K562 (cell line): ENCODE measurements around the gene STK11. TPM values are rescaled to one million over a fixed set of nuclear protein-coding genes. Genes with fewer than 3 reads are reported as not detected.

ENCODE experiments used
- ATF1 ChIP-seq, 2 experiments: fragments of 450-650 bp in 1 of 2; IDR thresholded peaks; 2 replicates each; pipeline ENCODE4 v1.6.1; 2016; ENCODE audit warnings: missing compliant biosample characterization in 1 of 2, missing genetic modification characterization in 1 of 2
- ETV1 ChIP-seq: fragments of 450-650 bp; conservative IDR thresholded peaks from 2 replicates; pipeline ENCODE4 v1.6.1; 2016; ENCODE audit warnings: missing genetic modification characterization, control low read depth, low read depth, missing compliant biosample characterization
- GTF2A2 ChIP-seq: IDR thresholded peaks from 2 replicates; pipeline ENCODE4 v1.6.1; 2016; ENCODE audit warnings: mild to moderate bottlenecking, missing genetic modification characterization, missing compliant biosample characterization
- ILK ChIP-seq: fragments of 450-650 bp; IDR thresholded peaks from 2 replicates; pipeline ENCODE4 v1.6.1; 2016; ENCODE audit warnings: missing genetic modification characterization, low read depth, mild to moderate bottlenecking, missing compliant biosample characterization, moderate library complexity, borderline replicate concordance
- MCM2 ChIP-seq: fragments of 450-650 bp; IDR thresholded peaks from 2 replicates; pipeline ENCODE4 v1.6.1; 2017; ENCODE audit warnings: low read depth, mild to moderate bottlenecking
- MYC ChIP-seq, 2 experiments: fragments of 250-450 bp in 1 of 2; sonication (Bioruptor Pico) in 1 of 2; IDR thresholded peaks; 2 replicates each; pipeline versions ENCODE4 v1.5.1 to v1.6.1; 2012 to 2021; ENCODE audit warnings: low read depth in 2 of 2, borderline replicate concordance in 1 of 2, improper control_type of control experiment in 1 of 2, low read length in 1 of 2, mild to moderate bottlenecking in 1 of 2, moderate library complexity in 1 of 2
- POLR2A ChIP-seq: fragments of 450-650 bp; conservative IDR thresholded peaks from 2 replicates; pipeline ENCODE4 v1.6.1; 2016
- TBP ChIP-seq: optimal IDR thresholded peaks from 2 replicates; pipeline ENCODE3; 2011; ENCODE audit warnings: low read depth, low read length, improper control_type of control experiment
- U2AF2 ChIP-seq: fragments of 200-400 bp; formaldehyde crosslinking; optimal IDR thresholded peaks from 2 replicates; pipeline ENCODE3; 2017; ENCODE audit warnings: low read depth, mild to moderate bottlenecking, low read length
- polyA plus RNA-seq, 8 experiments: library from polyadenylated mRNA; depleted of rRNA in 4 of 8; stranded (reverse) in 5 of 8; unstranded in 3 of 8; fragments of >200 nt; fragmentation: Nextera tagmentation in 2 of 8; fragmentation: Illumina TruSeq in 1 of 8; extraction: Ambion mirVana in 2 of 8; extraction: Trizol in 1 of 8; gene quantifications; 2 replicates each; pipeline versions ENCODE4 v1.2.1 to v1.2.3, GENCODE V29; 2011 to 2014; ENCODE audit warnings: inconsistent platforms in 1 of 8, missing spikeins in 1 of 8
- total RNA-seq, 7 experiments: library from RNA; depleted of rRNA in 6 of 7; stranded (reverse); fragments of >200 nt in 6 of 7; fragmentation: Illumina TruSeq in 2 of 7; extraction: Trizol in 2 of 7; gene quantifications; 2 replicates each; pipeline versions ENCODE4 v1.2.1 to v1.2.3, GENCODE V29; 2011 to 2021; ENCODE audit warnings: low replicate concordance in 1 of 7
- TF ChIP-seq, protein P1 (sequence below): fragments of 250-450 bp; sonication (Bioruptor Pico); IDR thresholded peaks from 2 replicates; pipeline ENCODE4 v1.8.0; 2022; ENCODE audit warnings: inconsistent platforms
- TF ChIP-seq, protein P2 (sequence below): fragments of 250-450 bp; sonication (Bioruptor Pico); IDR thresholded peaks from 2 replicates; pipeline ENCODE4 v1.4.0; 2020; ENCODE audit warnings: mild to moderate bottlenecking, moderate library complexity
- TF ChIP-seq, protein P3 (sequence below): fragments of 450-650 bp; IDR thresholded peaks from 2 replicates; pipeline ENCODE4 v1.6.1; 2016; ENCODE audit warnings: mild to moderate bottlenecking, moderate library complexity

STK11 gene
- total and polyA plus RNA-seq, 9 of the 15 experiments (the other 6 are each of a cell fraction or from before 2014, with no cell fraction given) = 0.15 to 96.5 (median 31.7) TPM

- peak; percentile 11; the same call in 1 of the 2 replicates for TF ChIP-seq MYC (IDR thresholded peaks at IDR 0.05; ENCODE audit: low read depth, low read length)
- TF ChIP-seq MYC (CRISPR knock-in tag; IDR thresholded peaks at IDR 0.05; ENCODE audit: borderline replicate concordance, low read depth) = no peak
- TF ChIP-seq ETV1 (tag) = 0 out of 2 replicates have a peak, but pooled peaks have one; percentile 36
- TF ChIP-seq TBP = peak; percentile 33
- TF ChIP-seq GTF2A2 (tag) = no peak
- TF ChIP-seq, protein P1, sequence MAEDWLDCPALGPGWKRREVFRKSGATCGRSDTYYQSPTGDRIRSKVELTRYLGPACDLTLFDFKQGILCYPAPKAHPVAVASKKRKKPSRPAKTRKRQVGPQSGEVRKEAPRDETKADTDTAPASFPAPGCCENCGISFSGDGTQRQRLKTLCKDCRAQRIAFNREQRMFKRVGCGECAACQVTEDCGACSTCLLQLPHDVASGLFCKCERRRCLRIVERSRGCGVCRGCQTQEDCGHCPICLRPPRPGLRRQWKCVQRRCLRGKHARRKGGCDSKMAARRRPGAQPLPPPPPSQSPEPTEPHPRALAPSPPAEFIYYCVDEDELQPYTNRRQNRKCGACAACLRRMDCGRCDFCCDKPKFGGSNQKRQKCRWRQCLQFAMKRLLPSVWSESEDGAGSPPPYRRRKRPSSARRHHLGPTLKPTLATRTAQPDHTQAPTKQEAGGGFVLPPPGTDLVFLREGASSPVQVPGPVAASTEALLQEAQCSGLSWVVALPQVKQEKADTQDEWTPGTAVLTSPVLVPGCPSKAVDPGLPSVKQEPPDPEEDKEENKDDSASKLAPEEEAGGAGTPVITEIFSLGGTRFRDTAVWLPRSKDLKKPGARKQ = no peak
- no peak for TF ChIP-seq ILK (tag)
- TF ChIP-seq, protein P2, sequence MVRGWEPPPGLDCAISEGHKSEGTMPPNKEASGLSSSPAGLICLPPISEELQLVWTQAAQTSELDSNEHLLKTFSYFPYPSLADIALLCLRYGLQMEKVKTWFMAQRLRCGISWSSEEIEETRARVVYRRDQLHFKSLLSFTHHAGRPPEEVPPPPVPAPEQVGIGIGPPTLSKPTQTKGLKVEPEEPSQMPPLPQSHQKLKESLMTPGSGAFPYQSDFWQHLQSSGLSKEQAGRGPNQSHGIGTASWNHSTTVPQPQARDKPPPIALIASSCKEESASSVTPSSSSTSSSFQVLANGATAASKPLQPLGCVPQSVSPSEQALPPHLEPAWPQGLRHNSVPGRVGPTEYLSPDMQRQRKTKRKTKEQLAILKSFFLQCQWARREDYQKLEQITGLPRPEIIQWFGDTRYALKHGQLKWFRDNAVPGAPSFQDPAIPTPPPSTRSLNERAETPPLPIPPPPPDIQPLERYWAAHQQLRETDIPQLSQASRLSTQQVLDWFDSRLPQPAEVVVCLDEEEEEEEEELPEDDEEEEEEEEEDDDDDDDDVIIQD (CRISPR knock-in tag) = 0 out of 2 replicates have a peak, but pooled peaks have one; percentile 74
- peak; percentile 48; the same call in 1 of the 2 replicates for TF ChIP-seq POLR2A
- no peak for TF ChIP-seq ATF1 (CRISPR knock-in tag; IDR thresholded peaks at IDR 0.05)
- TF ChIP-seq ATF1 (tag; IDR thresholded peaks at IDR 0.05) = peak; percentile 40; the same call in 1 of the 2 replicates
- TF ChIP-seq MCM2 = no peak
- no peak for TF ChIP-seq U2AF2
- TF ChIP-seq, protein P3, sequence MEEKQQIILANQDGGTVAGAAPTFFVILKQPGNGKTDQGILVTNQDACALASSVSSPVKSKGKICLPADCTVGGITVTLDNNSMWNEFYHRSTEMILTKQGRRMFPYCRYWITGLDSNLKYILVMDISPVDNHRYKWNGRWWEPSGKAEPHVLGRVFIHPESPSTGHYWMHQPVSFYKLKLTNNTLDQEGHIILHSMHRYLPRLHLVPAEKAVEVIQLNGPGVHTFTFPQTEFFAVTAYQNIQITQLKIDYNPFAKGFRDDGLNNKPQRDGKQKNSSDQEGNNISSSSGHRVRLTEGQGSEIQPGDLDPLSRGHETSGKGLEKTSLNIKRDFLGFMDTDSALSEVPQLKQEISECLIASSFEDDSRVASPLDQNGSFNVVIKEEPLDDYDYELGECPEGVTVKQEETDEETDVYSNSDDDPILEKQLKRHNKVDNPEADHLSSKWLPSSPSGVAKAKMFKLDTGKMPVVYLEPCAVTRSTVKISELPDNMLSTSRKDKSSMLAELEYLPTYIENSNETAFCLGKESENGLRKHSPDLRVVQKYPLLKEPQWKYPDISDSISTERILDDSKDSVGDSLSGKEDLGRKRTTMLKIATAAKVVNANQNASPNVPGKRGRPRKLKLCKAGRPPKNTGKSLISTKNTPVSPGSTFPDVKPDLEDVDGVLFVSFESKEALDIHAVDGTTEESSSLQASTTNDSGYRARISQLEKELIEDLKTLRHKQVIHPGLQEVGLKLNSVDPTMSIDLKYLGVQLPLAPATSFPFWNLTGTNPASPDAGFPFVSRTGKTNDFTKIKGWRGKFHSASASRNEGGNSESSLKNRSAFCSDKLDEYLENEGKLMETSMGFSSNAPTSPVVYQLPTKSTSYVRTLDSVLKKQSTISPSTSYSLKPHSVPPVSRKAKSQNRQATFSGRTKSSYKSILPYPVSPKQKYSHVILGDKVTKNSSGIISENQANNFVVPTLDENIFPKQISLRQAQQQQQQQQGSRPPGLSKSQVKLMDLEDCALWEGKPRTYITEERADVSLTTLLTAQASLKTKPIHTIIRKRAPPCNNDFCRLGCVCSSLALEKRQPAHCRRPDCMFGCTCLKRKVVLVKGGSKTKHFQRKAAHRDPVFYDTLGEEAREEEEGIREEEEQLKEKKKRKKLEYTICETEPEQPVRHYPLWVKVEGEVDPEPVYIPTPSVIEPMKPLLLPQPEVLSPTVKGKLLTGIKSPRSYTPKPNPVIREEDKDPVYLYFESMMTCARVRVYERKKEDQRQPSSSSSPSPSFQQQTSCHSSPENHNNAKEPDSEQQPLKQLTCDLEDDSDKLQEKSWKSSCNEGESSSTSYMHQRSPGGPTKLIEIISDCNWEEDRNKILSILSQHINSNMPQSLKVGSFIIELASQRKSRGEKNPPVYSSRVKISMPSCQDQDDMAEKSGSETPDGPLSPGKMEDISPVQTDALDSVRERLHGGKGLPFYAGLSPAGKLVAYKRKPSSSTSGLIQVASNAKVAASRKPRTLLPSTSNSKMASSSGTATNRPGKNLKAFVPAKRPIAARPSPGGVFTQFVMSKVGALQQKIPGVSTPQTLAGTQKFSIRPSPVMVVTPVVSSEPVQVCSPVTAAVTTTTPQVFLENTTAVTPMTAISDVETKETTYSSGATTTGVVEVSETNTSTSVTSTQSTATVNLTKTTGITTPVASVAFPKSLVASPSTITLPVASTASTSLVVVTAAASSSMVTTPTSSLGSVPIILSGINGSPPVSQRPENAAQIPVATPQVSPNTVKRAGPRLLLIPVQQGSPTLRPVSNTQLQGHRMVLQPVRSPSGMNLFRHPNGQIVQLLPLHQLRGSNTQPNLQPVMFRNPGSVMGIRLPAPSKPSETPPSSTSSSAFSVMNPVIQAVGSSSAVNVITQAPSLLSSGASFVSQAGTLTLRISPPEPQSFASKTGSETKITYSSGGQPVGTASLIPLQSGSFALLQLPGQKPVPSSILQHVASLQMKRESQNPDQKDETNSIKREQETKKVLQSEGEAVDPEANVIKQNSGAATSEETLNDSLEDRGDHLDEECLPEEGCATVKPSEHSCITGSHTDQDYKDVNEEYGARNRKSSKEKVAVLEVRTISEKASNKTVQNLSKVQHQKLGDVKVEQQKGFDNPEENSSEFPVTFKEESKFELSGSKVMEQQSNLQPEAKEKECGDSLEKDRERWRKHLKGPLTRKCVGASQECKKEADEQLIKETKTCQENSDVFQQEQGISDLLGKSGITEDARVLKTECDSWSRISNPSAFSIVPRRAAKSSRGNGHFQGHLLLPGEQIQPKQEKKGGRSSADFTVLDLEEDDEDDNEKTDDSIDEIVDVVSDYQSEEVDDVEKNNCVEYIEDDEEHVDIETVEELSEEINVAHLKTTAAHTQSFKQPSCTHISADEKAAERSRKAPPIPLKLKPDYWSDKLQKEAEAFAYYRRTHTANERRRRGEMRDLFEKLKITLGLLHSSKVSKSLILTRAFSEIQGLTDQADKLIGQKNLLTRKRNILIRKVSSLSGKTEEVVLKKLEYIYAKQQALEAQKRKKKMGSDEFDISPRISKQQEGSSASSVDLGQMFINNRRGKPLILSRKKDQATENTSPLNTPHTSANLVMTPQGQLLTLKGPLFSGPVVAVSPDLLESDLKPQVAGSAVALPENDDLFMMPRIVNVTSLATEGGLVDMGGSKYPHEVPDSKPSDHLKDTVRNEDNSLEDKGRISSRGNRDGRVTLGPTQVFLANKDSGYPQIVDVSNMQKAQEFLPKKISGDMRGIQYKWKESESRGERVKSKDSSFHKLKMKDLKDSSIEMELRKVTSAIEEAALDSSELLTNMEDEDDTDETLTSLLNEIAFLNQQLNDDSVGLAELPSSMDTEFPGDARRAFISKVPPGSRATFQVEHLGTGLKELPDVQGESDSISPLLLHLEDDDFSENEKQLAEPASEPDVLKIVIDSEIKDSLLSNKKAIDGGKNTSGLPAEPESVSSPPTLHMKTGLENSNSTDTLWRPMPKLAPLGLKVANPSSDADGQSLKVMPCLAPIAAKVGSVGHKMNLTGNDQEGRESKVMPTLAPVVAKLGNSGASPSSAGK = peak; percentile 83
These were observed 68.7 kb downstream of the STK11 start (continued) for GRCh38 chr19:1274081-1274851.
